ENCODE results near the gene CORO6.

The CORO6 gene

GRCh38 chr17:29594519-29595090 is 28.1 kb downstream of the CORO6 start:
- no peak for TF ChIP-seq SUZ12 (IDR thresholded peaks at IDR 0.05; ENCODE audit: extremely low read depth, insufficient read depth, insufficient read length)
- no peak for TF ChIP-seq YY1 (IDR thresholded peaks at IDR 0.05; ENCODE audit: insufficient read depth, insufficient read length)
- no peak for TF ChIP-seq ZNF274 (IDR thresholded peaks at IDR 0.05; ENCODE audit: low read depth, low read length)
- H3K27me3 ChIP-seq (ENCODE audit: insufficient read depth, insufficient read length): peaks cover 24% of the 10 kb centered on the region
- H3K9me3 ChIP-seq (ENCODE audit: insufficient read depth, low read length): no peaks in the 10 kb centered on the region
- no peaks in the 10 kb centered on the region for H3K36me3 ChIP-seq (ENCODE audit: insufficient read depth, insufficient read length, low read length)
- DNase-seq (ENCODE audit: low read depth, low spot score): no peak
- no peak overlapping the region for H3K4me3 ChIP-seq (ENCODE audit: insufficient read length, low read depth)
- no peak overlapping the region for H3K9ac ChIP-seq (ENCODE audit: insufficient read length, low read depth)
- H3K4me1 ChIP-seq (ENCODE audit: insufficient read depth, insufficient read length): peaks cover 37% of the 10 kb centered on the region

- Histone ChIP-seq H3K36me3 (ENCODE audit: insufficient read depth, insufficient read length, low read length) (no peaks in the 10 kb centered on the region), H3K9me3 (ENCODE audit: insufficient read depth, low read length) (no peaks in the 10 kb centered on the region), H3K9ac (ENCODE audit: insufficient read length, low read depth) (no peak overlapping the region), H3K4me1 (ENCODE audit: insufficient read depth, insufficient read length) (peaks cover 37% of the 10 kb centered on the region), H3K27me3 (ENCODE audit: insufficient read depth, insufficient read length) (peaks cover 25% of the 10 kb centered on the region), H3K4me3 (ENCODE audit: insufficient read length, low read depth) (peak overlapping the region; percentile 34)
- no peak for TF ChIP-seq ZNF274 (IDR thresholded peaks at IDR 0.05; ENCODE audit: low read depth, low read length)
- no peak for TF ChIP-seq YY1 (IDR thresholded peaks at IDR 0.05; ENCODE audit: insufficient read depth, insufficient read length)
- no peak for TF ChIP-seq SUZ12 (IDR thresholded peaks at IDR 0.05; ENCODE audit: extremely low read depth, insufficient read depth, insufficient read length)
- no peak for DNase-seq (ENCODE audit: low read depth, low spot score)
Observed at GRCh38 chr17:29593591-29594518, 28.9 kb downstream of the CORO6 start.

GRCh38 chr17:29592850-29593551 is 29.7 kb downstream of the CORO6 start, which contains the start of gene ANKRD13B:
ANKRD13B (plus strand) TSS chr17:29593132; CDS start chr17:29593622, 490 bp downstream.
- Histone ChIP-seq H3K4me3 (ENCODE audit: insufficient read length, low read depth) (peak within 1 kb of the TSS; percentile 40), H3K9me3 (ENCODE audit: insufficient read depth, low read length) (no peaks in the 10 kb centered on the region), H3K36me3 (ENCODE audit: insufficient read depth, insufficient read length, low read length) (no peaks in the 10 kb centered on the region), H3K9ac (ENCODE audit: insufficient read length, low read depth) (no peak within 1 kb of the TSS), H3K27me3 (ENCODE audit: insufficient read depth, insufficient read length) (peaks cover 32% of the 10 kb centered on the region), H3K4me1 (ENCODE audit: insufficient read depth, insufficient read length) (peaks cover 39% of the 10 kb centered on the region)
- no peak for DNase-seq (ENCODE audit: low read depth, low spot score)
- TF ChIP-seq YY1 (IDR thresholded peaks at IDR 0.05; ENCODE audit: insufficient read depth, insufficient read length) (no peak), SUZ12 (IDR thresholded peaks at IDR 0.05; ENCODE audit: extremely low read depth, insufficient read depth, insufficient read length) (no peak), ZNF274 (IDR thresholded peaks at IDR 0.05; ENCODE audit: low read depth, low read length) (no peak)

GRCh38 chr17:29591737-29592608 is 30.7 kb downstream of the CORO6 start:
- Histone ChIP-seq H3K27me3 (ENCODE audit: insufficient read depth, insufficient read length) (peaks cover 36% of the 10 kb centered on the region), H3K9ac (ENCODE audit: insufficient read length, low read depth) (peak overlapping the region; percentile 76), H3K9me3 (ENCODE audit: insufficient read depth, low read length) (no peaks in the 10 kb centered on the region), H3K36me3 (ENCODE audit: insufficient read depth, insufficient read length, low read length) (no peaks in the 10 kb centered on the region), H3K4me3 (ENCODE audit: insufficient read length, low read depth) (peak overlapping the region; percentile 45), H3K4me1 (ENCODE audit: insufficient read depth, insufficient read length) (peaks cover 36% of the 10 kb centered on the region)
- TF ChIP-seq ZNF274 (IDR thresholded peaks at IDR 0.05; ENCODE audit: low read depth, low read length): no peak
- TF ChIP-seq SUZ12 (IDR thresholded peaks at IDR 0.05; ENCODE audit: extremely low read depth, insufficient read depth, insufficient read length): no peak
- no peak for TF ChIP-seq YY1 (IDR thresholded peaks at IDR 0.05; ENCODE audit: insufficient read depth, insufficient read length)
- no peak for DNase-seq (ENCODE audit: low read depth, low spot score)

GRCh38 chr17:29591146-29591736 is 31.5 kb downstream of the CORO6 start:
- peaks cover 38% of the 10 kb centered on the region for H3K27me3 ChIP-seq (ENCODE audit: insufficient read depth, insufficient read length)
- H3K9ac ChIP-seq (ENCODE audit: insufficient read length, low read depth): peak overlapping the region; percentile 76
- H3K36me3 ChIP-seq (ENCODE audit: insufficient read depth, insufficient read length, low read length): no peaks in the 10 kb centered on the region
- no peak for DNase-seq (ENCODE audit: low read depth, low spot score)
- TF ChIP-seq SUZ12 (IDR thresholded peaks at IDR 0.05; ENCODE audit: extremely low read depth, insufficient read depth, insufficient read length) (no peak), ZNF274 (IDR thresholded peaks at IDR 0.05; ENCODE audit: low read depth, low read length) (no peak), YY1 (IDR thresholded peaks at IDR 0.05; ENCODE audit: insufficient read depth, insufficient read length) (no peak)
- H3K4me1 ChIP-seq (ENCODE audit: insufficient read depth, insufficient read length): peaks cover 31% of the 10 kb centered on the region
- no peaks in the 10 kb centered on the region for H3K9me3 ChIP-seq (ENCODE audit: insufficient read depth, low read length)
- peak overlapping the region; percentile 45 for H3K4me3 ChIP-seq (ENCODE audit: insufficient read length, low read depth)

All from NT2/D1 (cell line).